Esophagus squamous epithelium (tissue), 4 donors: ENCODE results near the gene MAP3K5.

Experiments used
- POLR2A ChIP-seq, 4 donors: fragments of 450-650 bp; IDR thresholded peaks; one replicate each; pipeline ENCODE4 v1.6.1; 2017; ENCODE audit warnings: antibody characterized with exemption in 4 of 4, mild to moderate bottlenecking in 4 of 4, moderate library complexity in 3 of 4
- TF ChIP-seq, protein P1 (sequence below), 6 experiments: fragments of 450-650 bp in 4 of 6; fragments of 200-600 bp in 2 of 6; sonication (generic) in 2 of 6; IDR thresholded peaks; one replicate each; pipeline ENCODE4 v1.5.1; 2016 to 2019; ENCODE audit warnings: antibody characterized with exemption in 6 of 6, mild to moderate bottlenecking in 4 of 6, moderate library complexity in 4 of 6

DNA sequence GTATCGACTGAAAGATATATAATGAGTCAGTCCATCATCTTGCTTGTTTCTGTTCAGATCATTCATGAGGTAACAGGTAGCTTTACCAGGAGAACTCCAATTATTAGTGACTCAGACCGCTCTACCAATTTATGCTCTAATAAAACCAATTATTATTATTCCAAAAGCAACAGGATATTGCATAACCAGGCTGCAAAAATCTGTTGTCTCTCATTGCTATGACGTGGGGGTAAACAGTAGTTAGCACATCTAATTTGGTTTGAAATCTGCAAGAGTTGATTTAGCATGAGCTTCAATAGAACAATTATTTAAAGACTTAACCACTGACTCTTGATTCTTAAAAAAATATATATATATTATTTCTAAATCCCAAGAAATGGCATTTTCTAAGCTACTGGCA lies 151.1 kb downstream of the MAP3K5 start:
- TF ChIP-seq POLR2A (IDR thresholded peaks at IDR 0.05): no peak
- TF ChIP-seq, protein P1, sequence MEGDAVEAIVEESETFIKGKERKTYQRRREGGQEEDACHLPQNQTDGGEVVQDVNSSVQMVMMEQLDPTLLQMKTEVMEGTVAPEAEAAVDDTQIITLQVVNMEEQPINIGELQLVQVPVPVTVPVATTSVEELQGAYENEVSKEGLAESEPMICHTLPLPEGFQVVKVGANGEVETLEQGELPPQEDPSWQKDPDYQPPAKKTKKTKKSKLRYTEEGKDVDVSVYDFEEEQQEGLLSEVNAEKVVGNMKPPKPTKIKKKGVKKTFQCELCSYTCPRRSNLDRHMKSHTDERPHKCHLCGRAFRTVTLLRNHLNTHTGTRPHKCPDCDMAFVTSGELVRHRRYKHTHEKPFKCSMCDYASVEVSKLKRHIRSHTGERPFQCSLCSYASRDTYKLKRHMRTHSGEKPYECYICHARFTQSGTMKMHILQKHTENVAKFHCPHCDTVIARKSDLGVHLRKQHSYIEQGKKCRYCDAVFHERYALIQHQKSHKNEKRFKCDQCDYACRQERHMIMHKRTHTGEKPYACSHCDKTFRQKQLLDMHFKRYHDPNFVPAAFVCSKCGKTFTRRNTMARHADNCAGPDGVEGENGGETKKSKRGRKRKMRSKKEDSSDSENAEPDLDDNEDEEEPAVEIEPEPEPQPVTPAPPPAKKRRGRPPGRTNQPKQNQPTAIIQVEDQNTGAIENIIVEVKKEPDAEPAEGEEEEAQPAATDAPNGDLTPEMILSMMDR (IDR thresholded peaks at IDR 0.05): no peak
